Measurements from ENCODE around the gene MYCBPAP.

Gene MYCBPAP

DNA sequence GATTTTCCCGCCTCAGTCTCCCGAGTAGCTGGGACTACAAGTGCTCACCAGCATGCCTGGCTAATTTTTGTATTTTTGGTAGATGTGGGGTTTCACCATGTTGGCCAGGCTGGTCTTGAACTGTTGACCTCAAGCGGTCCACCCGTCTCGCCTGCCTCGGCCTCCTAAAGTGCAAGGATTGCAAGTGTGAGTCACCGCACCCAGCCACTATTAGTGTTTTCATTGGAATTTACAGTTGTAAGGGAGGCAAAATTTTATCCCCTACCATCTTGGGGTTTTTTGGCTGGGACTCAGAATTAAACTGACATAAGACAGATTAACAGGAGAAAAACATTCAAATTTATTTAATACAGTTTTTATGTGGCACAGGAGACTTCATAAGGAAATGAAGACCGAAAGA lies 12.3 kb upstream of the MYCBPAP start:
- H3K36me3 Mint-ChIP-seq (ENCODE audit: low read depth) = no peaks in the 10 kb centered on the region
- no peak overlapping the region for H3K4me3 Mint-ChIP-seq
- no peaks in the 10 kb centered on the region for H3K9me3 Mint-ChIP-seq
- no peak overlapping the region for H3K27ac Mint-ChIP-seq
- TF ChIP-seq, protein P1, sequence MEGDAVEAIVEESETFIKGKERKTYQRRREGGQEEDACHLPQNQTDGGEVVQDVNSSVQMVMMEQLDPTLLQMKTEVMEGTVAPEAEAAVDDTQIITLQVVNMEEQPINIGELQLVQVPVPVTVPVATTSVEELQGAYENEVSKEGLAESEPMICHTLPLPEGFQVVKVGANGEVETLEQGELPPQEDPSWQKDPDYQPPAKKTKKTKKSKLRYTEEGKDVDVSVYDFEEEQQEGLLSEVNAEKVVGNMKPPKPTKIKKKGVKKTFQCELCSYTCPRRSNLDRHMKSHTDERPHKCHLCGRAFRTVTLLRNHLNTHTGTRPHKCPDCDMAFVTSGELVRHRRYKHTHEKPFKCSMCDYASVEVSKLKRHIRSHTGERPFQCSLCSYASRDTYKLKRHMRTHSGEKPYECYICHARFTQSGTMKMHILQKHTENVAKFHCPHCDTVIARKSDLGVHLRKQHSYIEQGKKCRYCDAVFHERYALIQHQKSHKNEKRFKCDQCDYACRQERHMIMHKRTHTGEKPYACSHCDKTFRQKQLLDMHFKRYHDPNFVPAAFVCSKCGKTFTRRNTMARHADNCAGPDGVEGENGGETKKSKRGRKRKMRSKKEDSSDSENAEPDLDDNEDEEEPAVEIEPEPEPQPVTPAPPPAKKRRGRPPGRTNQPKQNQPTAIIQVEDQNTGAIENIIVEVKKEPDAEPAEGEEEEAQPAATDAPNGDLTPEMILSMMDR (IDR thresholded peaks at IDR 0.05) = no peak
- H3K27me3 Mint-ChIP-seq (ENCODE audit: low read depth, poor library complexity) = peaks cover 2% of the 10 kb centered on the region
- DNase-seq = no peak
- H3K4me1 Mint-ChIP-seq = no peaks in the 10 kb centered on the region

DNA sequence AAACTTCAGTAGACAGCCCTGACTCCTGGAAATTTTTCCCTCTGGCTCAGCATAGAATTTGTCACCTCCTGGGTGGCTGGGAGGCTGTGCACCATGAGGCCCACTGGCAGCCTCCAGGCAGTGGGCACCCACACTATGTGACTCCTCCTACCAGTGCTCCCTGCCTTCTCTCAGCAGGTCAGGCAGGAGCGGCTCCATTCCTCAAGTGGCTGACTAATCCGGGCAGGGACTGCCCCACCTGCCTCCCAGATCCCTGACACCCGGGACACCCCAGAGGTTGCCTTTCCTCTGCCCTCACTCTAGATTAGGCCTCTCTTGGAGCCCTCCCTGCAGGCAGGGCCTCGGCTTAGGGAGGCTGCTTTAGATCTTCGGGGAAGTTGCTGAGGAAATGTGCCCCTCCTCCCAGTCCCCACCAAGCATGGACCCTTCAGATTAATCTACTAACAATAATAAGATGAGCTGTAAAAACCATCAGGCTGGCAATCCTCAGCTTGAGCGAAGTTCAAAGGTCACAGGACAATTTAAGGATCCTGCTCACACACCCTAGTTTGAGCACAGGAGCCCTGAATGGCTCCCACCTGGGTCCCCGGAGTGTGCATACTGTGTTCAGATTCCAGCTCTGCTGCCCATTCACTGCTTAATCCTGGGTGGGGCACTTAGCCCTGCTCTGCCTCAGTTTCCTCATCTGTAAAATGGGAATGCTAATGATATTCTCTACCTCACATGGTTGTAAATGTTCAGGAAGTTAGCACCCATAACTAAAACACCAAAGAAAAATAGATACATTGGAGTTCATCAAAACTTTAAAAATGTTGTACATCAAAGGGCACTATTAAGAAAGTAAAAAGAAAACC lies 10.0 kb upstream of the MYCBPAP start:
- TF ChIP-seq, protein P1 (IDR thresholded peaks at IDR 0.05) = no peak
- peaks cover 18% of the 10 kb centered on the region for H3K4me1 Mint-ChIP-seq
- H3K27ac Mint-ChIP-seq = no peak overlapping the region
- H3K27me3 Mint-ChIP-seq (ENCODE audit: low read depth, poor library complexity) = no peaks in the 10 kb centered on the region
- H3K9me3 Mint-ChIP-seq = no peaks in the 10 kb centered on the region
- no peaks in the 10 kb centered on the region for H3K36me3 Mint-ChIP-seq (ENCODE audit: low read depth)
- H3K4me3 Mint-ChIP-seq = no peak overlapping the region
- no peak for DNase-seq

DNA sequence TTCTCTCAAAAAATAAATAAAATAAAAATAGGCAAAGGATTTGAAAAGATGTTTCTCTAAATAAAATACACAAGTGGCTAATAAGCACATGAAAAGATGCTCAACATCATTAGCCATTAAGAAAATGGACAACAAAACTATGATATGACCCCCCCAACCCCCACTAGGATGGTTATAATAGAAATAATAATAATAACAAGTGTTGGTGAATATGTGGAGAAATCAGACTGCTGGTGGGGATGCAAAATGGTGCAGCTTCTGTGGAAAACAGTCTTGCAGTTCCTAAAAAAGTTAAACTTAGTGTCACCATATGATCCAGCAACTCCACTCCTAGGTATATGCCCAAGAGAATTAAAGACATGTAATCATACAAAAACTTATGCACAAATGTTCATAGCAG lies 9.0 kb upstream of the MYCBPAP start:
- no peaks in the 10 kb centered on the region for H3K27me3 Mint-ChIP-seq (ENCODE audit: low read depth, poor library complexity)
- no peak for DNase-seq
- H3K36me3 Mint-ChIP-seq (ENCODE audit: low read depth) = no peaks in the 10 kb centered on the region
- H3K9me3 Mint-ChIP-seq = no peaks in the 10 kb centered on the region
- H3K4me3 Mint-ChIP-seq = no peak overlapping the region
- H3K27ac Mint-ChIP-seq = no peak overlapping the region
- peaks cover 28% of the 10 kb centered on the region for H3K4me1 Mint-ChIP-seq
- TF ChIP-seq, protein P1 (IDR thresholded peaks at IDR 0.05) = no peak

DNA sequence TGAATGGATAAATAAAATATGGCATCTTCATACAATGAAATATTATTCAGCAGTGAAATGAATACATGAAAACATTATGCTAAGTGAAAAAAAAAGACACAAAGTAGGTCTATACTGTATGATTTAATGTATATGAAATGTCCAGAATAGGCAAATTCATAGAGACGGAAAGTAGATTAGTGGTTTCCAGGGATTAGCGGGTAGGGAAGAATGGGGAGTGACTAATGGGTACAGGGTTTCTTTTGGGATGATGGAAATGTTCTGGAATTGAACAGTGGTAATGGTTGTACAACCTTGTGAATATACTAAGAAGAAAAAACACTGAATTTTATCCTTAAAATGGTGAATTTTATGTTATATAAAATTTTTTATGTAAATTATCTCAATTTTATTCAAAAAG lies 8.5 kb upstream of the MYCBPAP start:
- peaks cover 32% of the 10 kb centered on the region for H3K4me1 Mint-ChIP-seq
- TF ChIP-seq, protein P1 (IDR thresholded peaks at IDR 0.05) = no peak
- no peaks in the 10 kb centered on the region for H3K27me3 Mint-ChIP-seq (ENCODE audit: low read depth, poor library complexity)
- H3K36me3 Mint-ChIP-seq (ENCODE audit: low read depth) = no peaks in the 10 kb centered on the region
- DNase-seq = no peak
- H3K4me3 Mint-ChIP-seq = no peak overlapping the region
- H3K27ac Mint-ChIP-seq = no peak overlapping the region
- H3K9me3 Mint-ChIP-seq = no peaks in the 10 kb centered on the region

DNA sequence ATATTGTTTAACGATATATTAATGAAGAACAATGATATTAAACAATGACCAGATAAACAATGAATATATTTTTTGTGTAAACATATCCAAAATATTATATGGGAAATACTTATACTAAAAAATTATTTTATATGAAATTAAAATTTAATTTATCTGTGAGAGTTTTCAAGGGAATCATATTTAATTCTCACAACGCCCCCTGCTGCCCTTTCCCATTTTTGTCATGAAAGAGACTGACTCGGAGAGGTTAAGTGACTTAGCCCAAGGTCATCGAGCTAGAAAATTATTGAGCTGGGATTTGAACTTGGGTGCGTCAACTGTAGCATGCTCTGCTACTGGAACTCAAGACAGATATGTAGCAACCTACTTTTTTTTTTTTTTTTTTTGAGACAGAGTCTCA lies 7.2 kb upstream of the MYCBPAP start:
- DNase-seq = peak; percentile 39
- H3K27ac Mint-ChIP-seq = no peak overlapping the region

More for the DNA sequence above, 7.2 kb upstream of the MYCBPAP start:
- H3K4me1 Mint-ChIP-seq = peaks cover 46% of the 10 kb centered on the region
- H3K4me3 Mint-ChIP-seq = no peak overlapping the region
- H3K36me3 Mint-ChIP-seq (ENCODE audit: low read depth) = no peaks in the 10 kb centered on the region
- peaks cover 3% of the 10 kb centered on the region for H3K27me3 Mint-ChIP-seq (ENCODE audit: low read depth, poor library complexity)
- H3K9me3 Mint-ChIP-seq = no peaks in the 10 kb centered on the region
- TF ChIP-seq, protein P1 (IDR thresholded peaks at IDR 0.05) = peak; percentile 43
